Calu3 (cell line): Measurements from ENCODE around the gene SMIM41. TPM values are rescaled to one million over a fixed set of nuclear protein-coding genes. Genes with fewer than 3 reads are reported as not detected.

Experiments used
- BruUV-seq: library from RNA; stranded (reverse); fragments of 400-500 nt; replicated peaks from 2 replicates; lab custom pipeline; 2021; lab: Mats Ljungman, UMichigan
- CTCF ChIA-PET: fragments of 300-600 bp; sonication (Branson Sonifier 250); formaldehyde crosslinking; loops from one replicate; lab custom pipeline; 2022; ENCODE audit warnings: antibody characterized with exemption; lab: Charles Lee
- DNase-seq: peaks from one replicate; pipeline ENCODE4 v3.0.0; 2022
- H3K27ac Mint-ChIP-seq: one replicate; pipeline ENCODE4 v1.8.0; 2022; ENCODE audit warnings: mixed read lengths; ENCODE audit not compliant: unreplicated experiment
- H3K27me3 Mint-ChIP-seq: one replicate; pipeline ENCODE4 v1.8.0; 2022; ENCODE audit warnings: mixed read lengths; ENCODE audit not compliant: unreplicated experiment
- H3K36me3 Mint-ChIP-seq: one replicate; pipeline ENCODE4 v1.8.0; 2022; ENCODE audit warnings: mild to moderate bottlenecking, moderate library complexity, mixed read lengths; ENCODE audit not compliant: insufficient read depth, unreplicated experiment
- H3K4me1 Mint-ChIP-seq: one replicate; pipeline ENCODE4 v1.8.0; 2022; ENCODE audit warnings: mild to moderate bottlenecking, low read depth, mixed read lengths; ENCODE audit not compliant: unreplicated experiment
- H3K4me3 Mint-ChIP-seq: one replicate; pipeline ENCODE4 v1.8.0; 2022; ENCODE audit warnings: mild to moderate bottlenecking, low read depth, moderate library complexity, mixed read lengths; ENCODE audit not compliant: unreplicated experiment
- H3K9me3 Mint-ChIP-seq: one replicate; pipeline ENCODE4 v1.8.0; 2022; ENCODE audit warnings: low read depth, mixed read lengths; ENCODE audit not compliant: unreplicated experiment
- intact Hi-C: fragments of 100-400 bp; cut with micrococcal nuclease; formaldehyde crosslinking; loops from one replicate; pipeline ENCODE4 v1.10.0; 2022; ENCODE audit not compliant: unreplicated experiment
- total RNA-seq: library from RNA; stranded (reverse); gene quantifications from 2 replicates; pipeline ENCODE4 v1.2.3, GENCODE V29; 2022
- TF ChIP-seq, protein P1 (sequence below): fragments of 200-600 bp; IDR thresholded peaks from one replicate; pipeline ENCODE4 v1.8.0; 2022; ENCODE audit warnings: antibody characterized with exemption; ENCODE audit not compliant: unreplicated experiment

Gene SMIM41
- total RNA-seq, 1 experiment from 2014 or later, result not detected

DNA sequence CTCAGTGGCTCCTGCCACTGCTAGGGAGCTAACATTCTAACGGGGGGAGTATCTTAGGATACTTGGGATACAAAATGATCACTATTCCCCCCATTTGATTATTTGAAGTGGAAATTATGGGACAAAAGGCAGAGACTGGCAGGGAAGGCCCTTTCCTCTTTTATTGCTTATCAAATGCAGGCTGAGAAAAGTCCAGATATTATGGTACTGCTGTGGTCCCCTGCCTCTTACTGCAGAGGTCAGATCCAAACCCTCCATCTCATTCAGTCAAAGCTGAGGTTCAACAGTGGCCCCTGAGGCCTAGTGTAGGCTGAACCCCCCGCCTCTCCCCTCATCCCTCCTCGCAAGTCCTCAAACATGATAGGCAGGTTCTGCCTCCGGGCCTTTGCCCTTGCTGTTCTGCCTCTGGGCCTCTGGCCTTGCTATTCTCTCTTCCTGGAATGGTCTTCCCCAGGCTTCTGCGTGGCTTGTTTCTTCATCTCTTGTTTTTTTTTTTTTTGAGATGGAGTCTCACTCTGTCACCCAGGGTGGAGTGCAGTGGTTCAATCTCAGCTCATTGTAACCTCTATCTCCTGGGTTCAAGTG is 78.2 kb downstream of the SMIM41 start:
- Mint-ChIP-seq H3K4me3 (no peak overlapping the region), H3K4me1 (peaks cover 60% of the 10 kb centered on the region), H3K27me3 (no peaks in the 10 kb centered on the region), H3K36me3 (no peaks in the 10 kb centered on the region), H3K27ac (no peak overlapping the region), H3K9me3 (peaks cover 3% of the 10 kb centered on the region)
- TF ChIP-seq, protein P1, sequence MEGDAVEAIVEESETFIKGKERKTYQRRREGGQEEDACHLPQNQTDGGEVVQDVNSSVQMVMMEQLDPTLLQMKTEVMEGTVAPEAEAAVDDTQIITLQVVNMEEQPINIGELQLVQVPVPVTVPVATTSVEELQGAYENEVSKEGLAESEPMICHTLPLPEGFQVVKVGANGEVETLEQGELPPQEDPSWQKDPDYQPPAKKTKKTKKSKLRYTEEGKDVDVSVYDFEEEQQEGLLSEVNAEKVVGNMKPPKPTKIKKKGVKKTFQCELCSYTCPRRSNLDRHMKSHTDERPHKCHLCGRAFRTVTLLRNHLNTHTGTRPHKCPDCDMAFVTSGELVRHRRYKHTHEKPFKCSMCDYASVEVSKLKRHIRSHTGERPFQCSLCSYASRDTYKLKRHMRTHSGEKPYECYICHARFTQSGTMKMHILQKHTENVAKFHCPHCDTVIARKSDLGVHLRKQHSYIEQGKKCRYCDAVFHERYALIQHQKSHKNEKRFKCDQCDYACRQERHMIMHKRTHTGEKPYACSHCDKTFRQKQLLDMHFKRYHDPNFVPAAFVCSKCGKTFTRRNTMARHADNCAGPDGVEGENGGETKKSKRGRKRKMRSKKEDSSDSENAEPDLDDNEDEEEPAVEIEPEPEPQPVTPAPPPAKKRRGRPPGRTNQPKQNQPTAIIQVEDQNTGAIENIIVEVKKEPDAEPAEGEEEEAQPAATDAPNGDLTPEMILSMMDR, result no peak
- CTCF ChIA-PET, result interaction anchor here (1.4 to 1.5 kb wide), 2 partner anchors 11 to 188 kb away, joined by 3 to 8 read pairs; no protein-coding TSS in a partner anchor
- no TSS peak for BruUV-seq
- no peak for DNase-seq
- intact Hi-C loops, result loop anchor here (2.0 kb wide), 1 partner anchor 169 kb away; no protein-coding TSS in a partner anchor

Other genes starting within 250 kb of the SMIM41 start
- not detected in 2 replicates for gene FIGNL2, start 231.0 kb upstream of the SMIM41 start, total RNA-seq
- gene ANKRD33, start 191.6 kb upstream of the SMIM41 start, total RNA-seq, result not detected in 2 replicates
- 0.44 TPM in 1 of 2 replicates, not detected in the other for gene ACVRL1, start 172.2 kb upstream of the SMIM41 start, total RNA-seq
- gene ACVR1B, start 128.0 kb upstream of the SMIM41 start, total RNA-seq, result 16.3 and 17.3 TPM in 2 replicates
- gene TAMALIN, start 72.8 kb upstream of the SMIM41 start, total RNA-seq, result 0.34 TPM in 1 of 2 replicates, not detected in the other
- 18.0 and 18.9 TPM in 2 replicates for gene NR4A1, start 28.3 kb upstream of the SMIM41 start, total RNA-seq
- gene ATG101, start 9.7 kb upstream of the SMIM41 start, total RNA-seq, result 32.8 and 35.0 TPM in 2 replicates
- gene KRT80, start 112.3 kb downstream of the SMIM41 start, total RNA-seq, result 32.7 and 45.5 TPM in 2 replicates
- gene KRT7, start 153.5 kb downstream of the SMIM41 start, total RNA-seq, result 2,370 and 2,828 TPM in 2 replicates
- gene KRT86, start 194.9 kb downstream of the SMIM41 start, total RNA-seq, result 2.6 and 3.6 TPM in 2 replicates
- gene KRT81, start 211.8 kb downstream of the SMIM41 start, total RNA-seq, result 0.28 and 0.61 TPM in 2 replicates
- not detected in 2 replicates for gene KRT83, start 241.7 kb downstream of the SMIM41 start, total RNA-seq